ENCODE measurements around the gene FASTK. TPM values are rescaled to one million over a fixed set of nuclear protein-coding genes. Genes with fewer than 3 reads are reported as not detected.
A peak's percentile ranks its signal among the peaks of the same experiment; 100 is the strongest.

FASTK gene
- total and polyA plus RNA-seq, 10 donors: 72.9 to 183 (median 85.5) TPM

DNA sequence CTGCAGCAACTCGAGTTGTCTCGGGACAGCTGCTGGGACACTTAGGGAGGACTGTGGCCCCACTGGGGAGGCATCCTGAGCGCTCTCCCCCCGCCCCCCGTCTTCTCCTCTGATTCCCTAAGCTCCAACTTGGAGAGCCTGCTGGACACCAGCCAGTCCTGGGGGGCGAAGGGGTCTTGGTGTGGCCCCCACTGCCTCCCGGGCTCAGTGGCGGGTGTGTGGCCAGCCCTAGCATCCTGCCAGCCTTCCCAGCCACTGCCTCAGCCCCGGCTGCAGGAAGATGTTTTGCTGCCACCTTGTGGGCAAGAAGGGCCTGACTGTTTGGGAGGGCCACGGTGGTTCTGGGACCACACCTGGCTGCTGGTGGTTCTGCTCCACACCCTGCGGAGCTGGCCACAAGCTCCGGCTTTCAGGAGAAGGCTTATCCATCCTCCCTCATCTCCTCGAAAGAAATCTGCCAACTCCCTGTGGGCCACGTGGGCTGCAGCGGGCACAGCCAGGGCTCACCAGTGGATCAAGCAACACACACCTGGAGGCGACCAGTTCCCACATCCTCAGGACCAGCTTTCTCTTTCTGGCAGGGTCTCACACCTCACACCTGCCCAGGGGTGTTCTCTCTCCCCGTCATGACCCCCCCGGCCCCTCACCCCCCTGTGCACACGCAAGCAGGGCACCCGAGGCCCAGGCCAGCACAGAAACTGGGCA, 30.5 kb upstream of the FASTK start:
- H3K27me3 ChIP-seq (replicated peaks in 1 of 7): peaks cover 0 to 20% (median 0%) of the 10 kb centered on the region in 7 donors
- no peak overlapping the region for H3K27ac ChIP-seq
- TF ChIP-seq CTCF (IDR thresholded peaks at IDR 0.05 in 8 of 11, conservative IDR thresholded peaks at IDR 0.05 in 3 of 11) (peak; percentile 74 to 95 (median 91)), POLR2AphosphoS5 (IDR thresholded peaks at IDR 0.05) (peak; percentile 55 to 70 (median 68)), POLR2A (IDR thresholded peaks at IDR 0.05) (no peak)
- no peaks in the 10 kb centered on the region for H3K9me3 ChIP-seq
- peak; percentile 92 for DNase-seq
- intact Hi-C loops (cut with DNase I; ENCODE audit: low total_unique reads): loop anchor here (5.0 kb wide), 2 partner anchors 79 to 214 kb away; no protein-coding TSS in a partner anchor
- H3K4me1 ChIP-seq: peaks cover 0 to 40% (median 20%) of the 10 kb centered on the region in 6 donors
- H3K36me3 ChIP-seq: peaks cover 0 to 11% (median 0%) of the 10 kb centered on the region in 6 donors
- H3K4me3 ChIP-seq: no peak overlapping the region
- WGBS, 5 donors: 38 to 53% (median 44%) methylated on average over 16 to 20 of the region's 20 CpGs

DNA sequence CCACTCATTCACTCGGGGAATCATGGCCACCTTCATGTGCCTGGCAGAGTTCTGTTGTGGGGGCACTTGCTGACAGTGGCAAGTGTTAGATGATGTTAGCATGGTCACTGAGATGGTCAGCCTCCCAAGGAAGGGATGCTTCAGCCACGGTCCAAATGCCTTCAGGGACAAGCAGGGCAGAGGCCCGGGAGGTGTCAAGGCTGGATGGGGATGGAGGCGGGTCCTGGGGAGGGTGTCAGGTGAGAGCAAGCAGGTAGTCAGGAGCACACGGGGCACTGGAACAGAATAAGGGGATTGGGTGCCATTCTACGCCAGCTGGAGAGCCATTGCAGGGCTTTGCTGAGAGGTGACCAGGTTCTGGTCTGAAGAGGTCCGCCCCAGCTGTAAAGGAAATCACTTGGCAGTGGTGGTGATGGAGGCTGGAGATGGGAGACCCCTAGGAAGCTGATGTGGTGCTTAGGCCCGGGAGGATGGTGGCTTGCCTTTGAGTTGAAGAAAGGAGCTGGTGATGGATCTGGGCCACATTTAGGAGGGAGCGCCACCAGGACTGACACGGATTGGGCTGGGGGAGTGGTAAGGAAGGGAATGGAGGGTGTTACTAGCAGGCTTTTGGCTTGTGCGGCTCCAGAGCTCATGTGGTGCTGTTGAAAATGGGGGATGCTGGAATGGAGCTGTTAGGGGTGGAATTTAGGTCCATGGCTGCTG, 29.8 kb upstream of the FASTK start:
- peak overlapping the region in 1 of 8 donors; percentile 4 for H3K27ac ChIP-seq
- intact Hi-C loops (cut with DNase I; ENCODE audit: low total_unique reads): loop anchor here (5.0 kb wide), 2 partner anchors 78 to 213 kb away; no protein-coding TSS in a partner anchor
- DNase-seq: no peak
- H3K27me3 ChIP-seq (replicated peaks in 1 of 7): peaks cover 0 to 13% (median 0%) of the 10 kb centered on the region in 7 donors
- H3K36me3 ChIP-seq: peaks cover 0 to 11% (median 0%) of the 10 kb centered on the region in 6 donors
- H3K4me3 ChIP-seq: no peak overlapping the region
- H3K9me3 ChIP-seq: no peaks in the 10 kb centered on the region
- WGBS, 5 donors: 73 to 87% (median 78%) methylated on average over 11 of the region's 11 CpGs
- TF ChIP-seq POLR2AphosphoS5 (IDR thresholded peaks at IDR 0.05): no peak
- no peak for TF ChIP-seq CTCF (IDR thresholded peaks at IDR 0.05 in 8 of 11, conservative IDR thresholded peaks at IDR 0.05 in 3 of 11)
- no peak for TF ChIP-seq POLR2A (IDR thresholded peaks at IDR 0.05)
- peaks cover 0 to 33% (median 17%) of the 10 kb centered on the region in 6 donors for H3K4me1 ChIP-seq

DNA sequence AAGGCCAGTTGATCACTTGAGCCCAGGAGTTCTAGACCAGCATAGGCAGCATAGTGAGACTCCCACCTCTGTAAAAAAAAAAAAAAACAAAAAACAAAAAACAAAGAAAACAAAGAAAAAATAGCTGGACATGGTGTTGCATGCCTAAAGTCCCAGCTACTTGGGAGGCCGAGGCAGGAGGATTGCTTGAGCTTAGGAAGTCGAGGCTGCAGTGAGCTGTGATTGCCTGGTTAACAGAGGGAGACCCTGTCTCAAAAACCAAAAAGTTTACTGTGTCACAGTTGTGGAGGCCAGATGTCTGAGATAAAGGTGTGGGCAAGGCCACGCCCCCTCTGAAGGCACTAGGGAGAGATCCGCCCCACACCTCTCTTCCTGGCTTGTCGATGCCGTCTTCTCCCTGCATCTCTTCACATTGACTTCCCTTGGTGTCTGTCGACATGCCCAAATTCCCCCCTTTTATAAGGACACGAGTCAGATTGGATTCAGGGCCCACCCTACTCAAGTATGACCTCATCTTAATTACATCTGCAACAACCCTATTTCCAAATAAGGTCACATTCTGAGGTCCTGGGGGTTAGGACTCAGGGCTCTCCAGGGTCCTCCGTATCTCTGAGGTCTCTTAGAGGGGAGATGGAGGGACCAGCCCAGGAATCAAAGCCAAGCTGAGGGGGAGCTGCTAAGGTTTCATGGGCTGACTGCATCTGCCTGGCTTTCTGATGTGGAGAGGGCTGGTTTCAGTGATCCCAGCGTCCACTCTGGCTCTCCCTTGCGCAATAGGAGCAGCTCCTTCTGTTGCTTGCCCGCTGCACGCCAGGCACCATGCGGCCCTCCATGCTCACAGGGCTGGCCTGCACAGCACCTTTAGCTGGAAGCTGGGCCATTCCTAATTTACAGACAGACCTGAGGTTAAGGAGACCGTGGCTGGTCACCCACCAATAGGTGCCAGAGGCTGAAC, 28.8 kb upstream of the FASTK start:
- H3K4me1 ChIP-seq: peaks cover 0 to 32% (median 15%) of the 10 kb centered on the region in 6 donors
- peak overlapping the region in 1 of 8 donors; percentile 26 for H3K27ac ChIP-seq
- no peak for DNase-seq
- H3K9me3 ChIP-seq: no peaks in the 10 kb centered on the region
- H3K4me3 ChIP-seq: no peak overlapping the region
- H3K27me3 ChIP-seq (replicated peaks in 1 of 7): peaks cover 0 to 10% (median 0%) of the 10 kb centered on the region in 7 donors
- peaks cover 0 to 15% (median 0%) of the 10 kb centered on the region in 6 donors for H3K36me3 ChIP-seq
- WGBS, 5 donors: 73 to 84% (median 78%) methylated on average over 14 to 15 of the region's 15 CpGs
- intact Hi-C loops (cut with DNase I; ENCODE audit: low total_unique reads): loop anchor here (5.0 kb wide), 2 partner anchors 77 to 212 kb away; no protein-coding TSS in a partner anchor
- TF ChIP-seq POLR2AphosphoS5 (IDR thresholded peaks at IDR 0.05) (no peak), CTCF (IDR thresholded peaks at IDR 0.05 in 8 of 11, conservative IDR thresholded peaks at IDR 0.05 in 3 of 11) (no peak), POLR2A (IDR thresholded peaks at IDR 0.05) (no peak)
